AG08396 (cell line): Measurements from ENCODE around the gene LMX1B.

Experiments
- DNase-seq: peaks from one replicate; pipeline ENCODE4 v3.0.0; 2012; ENCODE audit warnings: low spot score, mixed read lengths

The LMX1B gene

GRCh38 chr9:126661122-126661520, 47.4 kb downstream of the LMX1B start:
- no peak for DNase-seq

DNA sequence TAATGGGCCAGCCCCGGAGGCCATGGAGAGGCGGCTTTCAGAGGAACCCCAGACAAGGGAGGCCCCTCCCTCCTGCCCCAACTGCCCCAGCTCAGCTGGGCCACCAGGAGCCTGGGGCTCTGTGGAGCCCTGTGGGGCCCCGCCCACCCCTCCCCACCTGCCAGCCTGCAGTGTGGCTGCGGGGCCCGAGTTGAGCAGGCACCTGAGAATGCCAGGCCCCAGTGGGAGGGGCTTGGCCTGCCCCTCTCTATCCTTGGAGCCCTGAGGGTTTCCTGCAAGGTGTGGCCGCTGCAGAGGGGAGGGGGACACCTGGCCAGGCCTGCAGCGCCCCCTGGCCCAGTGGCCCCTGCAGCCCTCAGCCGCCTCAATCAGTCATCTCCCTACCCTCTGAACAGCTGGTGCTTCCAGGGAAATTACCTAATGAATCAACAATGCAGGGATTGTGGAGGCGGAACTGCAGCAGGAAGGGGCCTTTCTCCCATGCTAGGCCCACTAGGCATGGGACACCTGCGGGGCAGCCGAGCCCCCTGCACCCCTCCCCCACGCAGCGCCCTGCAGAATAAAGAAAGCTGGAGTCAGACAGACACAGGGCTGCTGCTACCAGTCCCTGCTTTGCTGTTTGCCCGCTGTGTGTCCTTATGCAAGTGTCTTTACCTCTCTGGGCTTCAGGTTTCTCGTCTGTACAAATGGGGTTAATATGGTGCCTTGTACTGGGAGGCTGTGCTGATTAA, 48.0 kb downstream of the LMX1B start:
- no peak for DNase-seq

GRCh38 chr9:126663661-126664072, 49.9 kb downstream of the LMX1B start:
- no peak for DNase-seq

GRCh38 chr9:126664900-126665643, 51.3 kb downstream of the LMX1B start:
- DNase-seq = no peak

GRCh38 chr9:126665644-126666035, 51.9 kb downstream of the LMX1B start:
- DNase-seq = no peak

DNA sequence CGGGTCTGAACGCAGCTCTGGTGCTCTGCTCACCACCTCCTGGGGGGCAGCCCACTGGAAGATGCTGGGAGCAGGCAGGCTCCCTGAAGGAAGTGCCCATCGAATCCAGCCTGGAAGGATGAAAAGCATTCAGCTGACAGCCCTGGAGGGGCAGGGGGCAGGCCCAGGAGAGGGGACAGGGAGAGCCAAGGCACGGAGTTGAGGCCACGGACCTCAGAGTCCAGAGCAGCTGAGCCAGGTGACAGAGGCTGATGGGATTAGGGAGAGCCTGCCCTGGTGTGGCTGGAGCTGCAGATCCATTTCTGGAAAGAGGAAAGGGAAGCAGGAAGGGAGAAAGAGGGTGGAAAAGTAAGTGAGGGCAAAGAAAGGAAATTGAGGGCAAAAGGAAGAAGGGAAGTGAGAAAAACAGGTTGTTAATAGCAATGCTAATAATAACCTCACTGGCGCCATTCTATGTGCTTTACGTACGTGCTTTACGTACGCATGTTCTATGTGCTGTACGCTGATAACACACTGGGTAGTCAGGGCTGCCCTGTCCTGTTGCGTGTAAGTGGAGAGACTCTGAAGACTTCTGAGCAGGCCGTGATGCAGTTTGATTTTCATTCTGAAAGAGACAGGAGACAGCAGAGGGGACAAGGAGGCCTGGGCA, 52.6 kb downstream of the LMX1B start:
- DNase-seq = no peak

GRCh38 chr9:126667190-126668055, 53.7 kb downstream of the LMX1B start:
- no peak for DNase-seq

- no peak for DNase-seq
Observed at GRCh38 chr9:126668058-126668457, 54.3 kb downstream of the LMX1B start.

GRCh38 chr9:126669108-126669507, 55.4 kb downstream of the LMX1B start:
- DNase-seq = no peak

GRCh38 chr9:126670270-126670669, 56.5 kb downstream of the LMX1B start:
- no peak for DNase-seq

DNA sequence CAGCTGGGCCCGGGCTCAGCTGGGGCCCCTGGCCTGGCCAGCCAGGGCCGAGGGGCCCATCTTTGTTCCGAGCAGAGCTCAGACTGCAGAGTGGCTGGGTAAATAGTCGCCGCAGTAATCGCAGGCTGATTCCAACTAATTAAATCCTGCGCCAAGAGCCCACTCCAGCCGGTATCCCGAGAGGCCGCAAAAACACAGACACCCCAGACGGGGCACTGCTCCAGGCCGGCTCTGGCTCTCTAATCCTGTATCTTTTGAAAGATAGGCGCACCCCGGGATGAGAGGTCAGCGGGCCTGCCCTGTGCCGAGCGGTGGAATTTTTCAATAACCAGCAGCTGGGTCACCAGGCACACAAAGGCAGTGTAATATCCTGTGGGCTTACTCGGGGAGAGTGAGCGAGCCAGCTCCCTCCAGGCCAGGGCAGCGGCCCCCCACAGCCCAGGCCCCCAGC, 57.7 kb downstream of the LMX1B start:
- no peak for DNase-seq

- DNase-seq = no peak
Observed at GRCh38 chr9:126671983-126672382, 58.3 kb downstream of the LMX1B start.

GRCh38 chr9:126672634-126673284, 59.0 kb downstream of the LMX1B start:
- no peak for DNase-seq

DNA sequence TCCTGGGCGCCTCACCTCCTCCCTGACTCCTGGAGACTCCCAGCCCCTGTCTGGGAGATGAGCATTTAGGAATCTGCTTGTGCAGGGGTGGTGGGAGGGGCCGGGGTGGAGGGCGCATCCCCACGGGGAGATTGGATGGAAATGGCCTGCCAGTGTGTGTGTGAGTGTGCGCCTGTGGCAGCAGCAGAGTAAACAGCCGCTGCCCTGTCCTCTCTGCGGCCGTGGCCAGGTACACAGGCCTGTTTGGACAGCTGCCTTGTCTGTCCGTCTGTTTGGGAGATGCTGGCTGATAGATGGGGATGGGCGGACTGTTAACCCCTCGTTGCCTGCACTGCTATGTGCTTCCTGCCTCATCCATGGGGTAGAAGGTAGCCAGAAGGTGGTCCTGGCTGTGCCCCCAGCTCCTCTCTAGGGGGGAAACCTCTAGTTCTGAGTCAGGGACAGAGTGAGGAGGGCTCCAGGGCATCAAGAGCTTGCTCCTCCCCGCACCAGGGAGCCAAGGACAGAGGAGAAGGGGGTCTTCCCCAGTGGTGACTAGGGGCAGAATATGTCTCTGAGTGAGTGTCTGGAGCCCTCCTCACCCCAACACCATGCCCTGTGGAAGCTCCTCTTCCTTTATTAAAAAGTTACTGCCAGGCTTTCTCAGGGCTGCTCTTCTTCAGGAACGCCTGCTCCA, 60.1 kb downstream of the LMX1B start:
- no peak for DNase-seq

DNA sequence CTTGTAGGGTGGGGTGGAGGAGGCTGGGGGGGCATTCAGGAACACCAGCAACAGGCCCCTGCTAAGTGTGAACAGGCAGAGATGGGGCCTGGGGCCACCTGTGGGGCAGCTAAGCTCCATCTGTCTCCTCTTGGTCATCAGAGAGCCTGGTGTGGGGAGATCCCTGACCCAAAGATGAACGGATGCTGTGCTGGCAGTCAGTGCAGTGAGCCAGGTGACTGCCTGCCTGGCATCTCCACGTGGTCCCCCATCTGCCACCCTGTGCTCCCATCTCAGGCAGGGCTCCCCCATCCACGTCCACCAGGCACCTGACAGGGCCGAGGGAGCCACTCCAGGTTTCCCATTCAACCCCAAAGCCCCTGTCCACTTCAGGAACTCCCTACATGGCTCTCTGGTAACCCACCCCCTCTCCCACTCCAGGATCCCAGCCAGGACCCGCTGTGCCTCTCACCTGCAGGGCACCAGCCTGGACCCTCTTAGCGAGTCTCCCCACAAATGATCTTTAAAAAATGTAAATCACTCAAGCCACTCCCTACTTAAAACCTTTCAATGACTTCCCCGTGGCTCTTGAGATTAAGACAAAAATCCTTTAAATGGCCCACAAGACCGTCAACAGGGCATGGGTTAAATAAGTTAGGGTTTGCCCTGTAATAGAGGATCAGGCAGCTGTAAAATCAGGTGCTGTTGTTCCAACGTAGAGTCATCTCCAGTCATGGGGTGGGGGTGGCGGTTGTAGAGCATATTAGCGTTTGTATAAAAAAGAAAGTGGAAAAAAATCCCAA, 60.8 kb downstream of the LMX1B start:
- DNase-seq = no peak

DNA sequence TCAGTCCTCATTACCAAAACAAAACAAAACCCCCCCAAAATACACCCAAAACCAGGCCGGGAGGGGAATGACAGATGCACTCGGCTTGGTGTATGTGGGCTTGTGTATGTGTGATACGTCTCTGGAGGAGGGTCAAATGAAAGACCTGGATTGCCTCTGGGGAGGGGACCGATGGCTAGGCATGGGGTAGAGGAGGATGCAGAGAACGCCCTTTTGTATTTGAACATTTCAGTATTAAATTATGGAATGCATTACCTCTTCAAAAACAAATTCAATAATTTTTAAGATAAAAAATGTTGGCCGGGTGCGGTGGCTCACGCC, 61.4 kb downstream of the LMX1B start:
- no peak for DNase-seq

DNA sequence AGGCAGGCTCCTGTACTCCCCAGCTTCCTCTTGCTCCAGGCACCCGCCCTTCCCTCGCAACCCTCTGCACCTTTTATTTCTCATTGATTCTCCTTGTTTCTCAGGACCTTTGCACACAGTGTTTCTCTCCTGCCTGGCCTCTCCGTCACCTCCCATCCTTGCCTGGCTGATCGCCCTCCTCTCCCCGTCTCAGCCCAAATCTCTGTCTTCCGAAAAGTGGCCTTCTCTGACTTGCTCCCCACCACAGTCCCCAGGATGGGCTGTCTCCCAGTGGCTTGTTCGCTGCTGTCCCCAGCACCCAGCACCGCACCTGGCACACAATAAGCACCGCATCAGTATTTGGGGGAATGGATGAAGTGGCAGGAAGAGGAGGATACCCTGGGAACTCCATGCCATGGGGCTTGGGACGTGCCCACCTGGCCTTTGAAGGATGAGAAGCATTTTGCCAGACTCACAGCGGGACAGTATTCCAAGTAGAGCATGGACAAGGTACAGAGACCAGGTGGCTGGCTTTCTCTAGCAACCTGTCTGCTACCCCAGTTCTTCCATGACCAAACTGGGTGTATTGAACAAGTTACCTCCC, 62.5 kb downstream of the LMX1B start:
- DNase-seq = no peak

GRCh38 chr9:126676685-126677143, 63.0 kb downstream of the LMX1B start:
- no peak for DNase-seq

- no peak for DNase-seq
Observed at GRCh38 chr9:126677188-126678084, 63.7 kb downstream of the LMX1B start.
